Stimulated activated naive CD4-positive, alpha-beta T cell treated with Interleukin-2 at 50 U/mL for 16 hours (primary cell): Measurements from ENCODE around the gene ARHGAP9.
"Not testable (repeated sequence)": the region's sequence is repeated elsewhere in the genome, so short reads cannot be mapped to it uniquely, and the experiment has no call there.

Experiments
- DNase-seq: peaks from one replicate; lab custom pipeline; 2025; lab: John Stamatoyannopoulos, UW

The ARHGAP9 gene

DNA sequence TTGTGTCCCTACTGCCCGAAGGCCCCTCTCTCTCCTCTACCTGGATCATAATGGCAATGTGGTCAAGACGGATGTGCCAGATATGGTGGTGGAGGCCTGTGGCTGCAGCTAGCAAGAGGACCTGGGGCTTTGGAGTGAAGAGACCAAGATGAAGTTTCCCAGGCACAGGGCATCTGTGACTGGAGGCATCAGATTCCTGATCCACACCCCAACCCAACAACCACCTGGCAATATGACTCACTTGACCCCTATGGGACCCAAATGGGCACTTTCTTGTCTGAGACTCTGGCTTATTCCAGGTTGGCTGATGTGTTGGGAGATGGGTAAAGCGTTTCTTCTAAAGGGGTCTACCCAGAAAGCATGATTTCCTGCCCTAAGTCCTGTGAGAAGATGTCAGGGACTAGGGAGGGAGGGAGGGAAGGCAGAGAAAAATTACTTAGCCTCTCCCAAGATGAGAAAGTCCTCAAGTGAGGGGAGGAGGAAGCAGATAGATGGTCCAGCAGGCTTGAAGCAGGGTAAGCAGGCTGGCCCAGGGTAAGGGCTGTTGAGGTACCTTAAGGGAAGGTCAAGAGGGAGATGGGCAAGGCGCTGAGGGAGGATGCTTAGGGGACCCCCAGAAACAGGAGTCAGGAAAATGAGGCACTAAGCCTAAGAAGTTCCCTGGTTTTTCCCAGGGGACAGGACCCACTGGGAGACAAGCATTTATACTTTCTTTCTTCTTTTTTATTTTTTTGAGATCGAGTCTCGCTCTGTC is 22.8 kb downstream of the ARHGAP9 start:
- DNase-seq: no peak

DNA sequence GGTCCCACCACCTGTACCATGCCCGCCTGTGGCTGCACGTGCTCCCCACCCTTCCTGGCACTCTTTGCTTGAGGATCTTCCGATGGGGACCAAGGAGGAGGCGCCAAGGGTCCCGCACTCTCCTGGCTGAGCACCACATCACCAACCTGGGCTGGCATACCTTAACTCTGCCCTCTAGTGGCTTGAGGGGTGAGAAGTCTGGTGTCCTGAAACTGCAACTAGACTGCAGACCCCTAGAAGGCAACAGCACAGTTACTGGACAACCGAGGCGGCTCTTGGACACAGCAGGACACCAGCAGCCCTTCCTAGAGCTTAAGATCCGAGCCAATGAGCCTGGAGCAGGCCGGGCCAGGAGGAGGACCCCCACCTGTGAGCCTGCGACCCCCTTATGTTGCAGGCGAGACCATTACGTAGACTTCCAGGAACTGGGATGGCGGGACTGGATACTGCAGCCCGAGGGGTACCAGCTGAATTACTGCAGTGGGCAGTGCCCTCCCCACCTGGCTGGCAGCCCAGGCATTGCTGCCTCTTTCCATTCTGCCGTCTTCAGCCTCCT is 23.4 kb downstream of the ARHGAP9 start:
- DNase-seq: peak; percentile 30

- no peak for DNase-seq
Measured at GRCh38 chr12:57455374-57456144, 24.1 kb downstream of the ARHGAP9 start.

DNA sequence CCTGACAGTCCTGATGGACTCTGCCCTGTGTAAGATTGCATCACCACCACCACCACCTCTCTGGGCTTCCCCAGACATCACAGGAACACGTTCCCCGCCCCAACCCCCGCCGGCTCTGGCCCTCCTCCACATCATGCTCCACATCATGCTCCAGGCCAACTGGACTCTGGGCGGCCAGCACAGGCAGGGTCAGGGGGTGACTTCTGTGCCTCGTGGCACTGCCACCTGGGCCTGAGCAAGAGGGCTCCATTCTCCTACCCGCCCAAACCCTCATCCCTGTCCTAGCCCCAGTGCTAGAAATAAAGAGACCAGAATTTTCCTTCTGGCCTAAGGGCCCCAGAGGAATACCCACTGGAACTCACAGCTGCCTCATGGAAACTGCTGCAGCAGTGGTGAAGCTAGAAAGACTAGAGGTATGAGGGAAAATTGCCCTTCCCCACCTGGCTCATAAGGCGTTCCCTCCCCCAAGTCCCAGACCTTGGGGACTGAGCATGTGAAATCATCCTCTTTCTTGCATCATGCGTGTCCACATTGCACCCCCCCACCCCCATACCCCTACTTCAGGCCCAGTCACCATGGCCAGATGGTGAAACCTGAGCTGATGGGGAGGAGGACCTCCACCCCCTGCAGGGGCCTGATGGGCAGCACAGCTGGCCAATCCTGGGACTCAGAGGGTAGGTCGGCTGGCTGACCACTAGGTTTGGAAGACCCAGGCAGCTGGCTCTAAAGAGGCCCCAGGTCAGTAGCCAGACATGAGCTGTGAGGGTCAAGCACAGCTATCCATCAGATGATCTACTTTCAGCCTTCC is 24.9 kb downstream of the ARHGAP9 start, which contains the start of gene INHBE:
Gene INHBE (plus strand): TSS at position 742 of the 808 bp plus-strand sequence. CDS start 230 bp downstream, outside the sequence.
- DNase-seq: no peak

GRCh38 chr12:57454213-57454565 is 25.5 kb downstream of the ARHGAP9 start:
- no peak for DNase-seq

GRCh38 chr12:57452937-57453509 is 26.6 kb downstream of the ARHGAP9 start:
- DNase-seq: peak; percentile 17

DNA sequence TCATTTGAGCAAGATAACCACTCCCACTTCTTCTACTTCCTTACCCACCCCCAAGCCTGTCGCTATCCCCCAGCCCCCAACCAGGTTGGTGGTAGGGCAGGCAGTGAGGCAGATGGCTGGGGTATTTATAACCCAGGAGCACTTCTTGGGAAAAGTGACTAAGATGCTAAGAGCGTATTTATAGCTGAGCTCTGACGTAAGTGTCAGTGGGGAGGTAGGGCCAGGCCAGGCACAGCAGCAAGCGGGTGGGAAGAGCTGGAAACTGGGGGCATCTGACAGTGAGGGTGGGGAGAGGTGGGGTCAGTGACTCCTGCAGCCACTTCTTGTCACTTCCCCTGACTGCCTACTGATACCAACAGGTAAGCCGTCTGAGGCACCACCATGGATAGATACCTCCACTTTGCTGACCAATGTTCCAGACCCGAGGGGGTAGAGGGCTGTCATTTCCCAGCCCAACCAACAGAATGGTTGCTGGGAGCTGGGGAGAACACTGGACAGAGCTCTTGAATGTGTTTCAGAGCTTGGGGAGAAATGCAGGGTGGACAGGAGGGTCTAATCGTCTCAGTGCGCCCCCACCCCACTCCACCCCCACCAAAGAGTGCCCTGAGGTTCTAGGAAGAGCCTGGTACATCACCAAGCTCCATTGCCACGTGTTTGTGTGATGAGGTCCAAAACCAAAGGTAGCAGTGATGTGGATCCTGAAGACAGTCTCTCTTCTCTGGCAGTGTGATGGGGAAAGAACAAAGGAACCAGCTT is 27.3 kb downstream of the ARHGAP9 start:
- no peak for DNase-seq

GRCh38 chr12:57451233-57451778 is 28.4 kb downstream of the ARHGAP9 start:
- DNase-seq: no peak

GRCh38 chr12:57450057-57450456 is 29.6 kb downstream of the ARHGAP9 start:
- no peak for DNase-seq

GRCh38 chr12:57449375-57449774 is 30.3 kb downstream of the ARHGAP9 start:
- DNase-seq: no peak

DNA sequence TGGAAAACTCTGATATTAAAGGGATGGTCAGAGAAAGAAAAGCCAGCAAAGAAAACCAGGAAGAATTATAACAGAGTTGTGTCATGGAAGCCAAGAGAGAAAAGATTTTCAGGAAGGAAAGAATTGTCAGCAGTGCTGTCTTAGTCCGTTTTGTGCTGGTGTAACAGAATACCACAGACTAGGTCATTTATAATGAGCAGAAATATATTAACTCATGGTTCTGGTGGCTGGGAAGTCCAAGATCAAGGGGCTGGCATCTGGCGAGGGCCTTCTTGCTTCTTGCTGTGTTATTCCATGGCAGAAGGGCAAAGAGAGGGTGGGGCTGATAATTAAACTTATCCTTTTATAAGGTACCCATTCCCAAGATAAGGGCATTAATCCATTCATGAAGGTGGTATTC is 31.0 kb downstream of the ARHGAP9 start:
- DNase-seq: no peak

DNA sequence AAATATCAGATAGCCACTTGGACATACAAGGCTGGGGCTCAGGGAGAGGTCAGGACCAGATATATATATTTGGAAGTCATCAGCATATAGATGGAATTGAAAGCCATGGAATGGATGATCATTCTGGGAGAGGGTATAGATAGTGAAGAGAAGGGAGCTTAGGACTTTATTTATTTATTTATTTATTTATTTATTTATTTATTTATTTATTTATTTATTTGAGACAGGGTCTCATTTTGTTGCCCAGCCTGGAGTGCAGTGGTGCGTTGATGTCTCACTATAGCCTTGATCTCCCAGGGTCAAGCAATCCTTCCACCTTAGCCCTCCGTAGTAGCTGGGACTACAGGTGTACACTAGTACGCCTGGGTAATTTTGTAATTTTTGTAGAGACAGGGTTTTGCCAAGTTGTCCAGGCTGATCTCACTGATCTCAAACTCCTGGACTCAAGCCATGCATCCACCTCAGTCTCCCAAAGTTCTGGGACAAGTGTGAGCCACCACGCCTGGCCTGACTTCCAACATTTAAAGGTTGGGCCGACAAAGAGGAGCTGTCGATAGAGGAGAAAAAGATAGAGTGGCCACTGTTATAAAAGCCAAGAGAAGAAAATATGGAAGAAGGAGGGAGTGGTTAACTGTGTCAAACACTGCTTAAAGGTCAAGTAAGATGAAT is 33.2 kb downstream of the ARHGAP9 start:
- no peak for DNase-seq

DNA sequence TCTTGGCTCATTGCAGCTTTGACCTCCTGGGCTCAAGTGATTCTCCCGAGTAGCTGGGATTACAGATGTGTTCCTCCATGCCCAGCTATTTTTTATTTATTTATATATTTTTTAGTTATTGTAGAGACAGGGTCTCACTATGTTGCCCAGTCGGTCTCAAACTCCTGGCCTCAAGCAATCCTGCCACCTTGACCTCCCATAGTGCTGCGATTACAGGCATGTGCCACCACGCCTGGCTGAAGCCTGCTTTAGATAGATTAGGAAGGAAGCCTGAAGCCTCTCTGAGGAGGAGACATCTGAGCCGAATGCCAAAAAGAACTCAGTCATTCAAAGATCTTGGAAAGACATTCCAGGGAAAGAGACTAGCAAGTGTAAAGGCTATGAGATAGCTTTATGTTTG is 34.9 kb downstream of the ARHGAP9 start:
- no peak for DNase-seq

DNA sequence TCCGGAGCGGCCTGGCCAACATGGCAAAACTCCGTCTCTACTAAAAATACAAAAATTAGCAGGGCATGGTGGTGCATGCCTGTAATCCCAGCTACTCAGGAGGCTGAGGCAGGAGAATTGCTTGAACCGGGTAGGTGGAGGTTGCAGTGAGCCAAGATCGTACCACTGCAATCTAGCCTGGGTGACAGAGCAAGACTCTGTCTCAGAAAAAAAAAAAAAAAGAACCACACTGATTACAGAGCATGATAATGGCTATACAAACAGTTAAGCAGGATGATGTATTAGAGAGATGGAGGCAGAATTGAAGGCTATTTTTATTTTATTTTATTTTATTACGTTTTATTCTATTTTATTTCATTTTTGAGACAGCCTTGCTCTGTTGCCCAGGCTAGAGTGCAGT is 35.3 kb downstream of the ARHGAP9 start:
- not testable (repeated sequence) for DNase-seq

GRCh38 chr12:57441846-57442427 is 37.7 kb downstream of the ARHGAP9 start:
- DNase-seq: no peak

DNA sequence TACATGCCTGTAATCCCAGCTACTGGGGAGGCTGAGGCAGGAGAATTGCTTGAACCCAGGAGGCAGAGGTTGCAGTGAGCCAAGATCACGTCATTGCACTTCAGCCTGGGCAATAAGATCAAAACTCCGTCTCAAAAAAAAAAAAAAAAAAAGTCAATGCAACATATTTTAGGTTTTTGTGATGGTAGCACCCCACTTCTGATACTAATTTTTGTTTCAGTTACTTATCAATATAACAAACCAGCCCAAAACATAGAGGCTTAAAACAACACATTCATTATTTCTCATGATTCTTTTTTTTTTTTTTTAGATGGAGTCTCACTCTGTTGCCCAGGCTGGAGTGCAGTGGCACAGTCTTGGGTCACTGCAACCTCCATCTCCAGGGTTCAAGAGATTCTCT is 38.3 kb downstream of the ARHGAP9 start:
- DNase-seq: not testable (repeated sequence)

DNA sequence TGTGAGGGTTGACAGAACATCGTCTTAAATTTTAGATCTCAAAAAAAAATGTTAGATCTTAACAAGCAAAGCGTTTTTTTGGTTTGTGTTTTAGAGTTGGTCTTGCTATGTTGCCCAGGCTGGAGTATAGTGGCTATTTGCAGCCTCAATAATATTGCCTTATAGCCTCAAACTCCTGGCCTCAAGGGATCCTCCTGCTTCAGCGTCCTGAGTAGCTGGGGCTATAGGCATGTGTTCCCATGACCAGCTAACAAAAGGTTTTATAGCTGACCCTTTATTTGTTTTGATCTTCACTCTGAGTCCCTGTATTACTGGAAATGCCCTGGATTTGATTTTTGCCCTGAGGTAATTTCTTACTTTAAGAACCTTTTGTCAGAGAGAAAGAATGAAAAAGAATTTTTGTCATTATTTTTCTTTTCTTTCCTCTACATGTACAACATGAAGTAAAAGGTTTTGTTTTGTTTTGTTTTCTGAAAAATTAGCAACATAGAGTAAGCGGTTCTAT is 39.9 kb downstream of the ARHGAP9 start:
- DNase-seq: no peak

- no peak for DNase-seq
Measured at GRCh38 chr12:57438400-57438799, 41.3 kb downstream of the ARHGAP9 start.

- DNase-seq: no peak
Measured at GRCh38 chr12:57435293-57435692, 44.4 kb downstream of the ARHGAP9 start.
